Nucleus accumbens (tissue), 56 donors: ENCODE results near the gene MAP3K19.

Source experiments
- DNase-seq, 56 donors: peaks; one replicate each; lab custom pipeline; 2025; lab: John Stamatoyannopoulos, UW

The MAP3K19 gene

DNA sequence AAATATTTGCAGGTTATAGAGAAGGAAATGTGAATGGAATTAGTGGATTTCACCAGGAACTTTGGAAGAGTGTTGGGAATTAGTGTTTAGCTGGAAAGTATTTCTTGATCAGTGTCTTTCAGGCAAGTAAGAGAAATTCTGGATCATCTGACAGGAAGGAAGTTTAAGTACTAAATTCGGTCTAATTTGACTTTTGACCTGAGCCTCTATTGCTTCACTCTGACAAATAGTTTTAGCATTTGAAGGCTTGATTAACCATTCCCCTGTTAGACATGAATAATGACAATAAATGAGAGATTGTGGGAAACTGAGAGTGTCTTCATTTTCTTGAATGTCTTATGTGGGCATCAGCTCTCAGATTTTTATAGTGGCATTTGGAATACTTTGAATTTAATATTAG lies 112.6 kb downstream of the MAP3K19 start:
- DNase-seq: no peak

- no peak for DNase-seq
Observed at GRCh38 chr2:134934150-134934549, 113.1 kb downstream of the MAP3K19 start.

DNA sequence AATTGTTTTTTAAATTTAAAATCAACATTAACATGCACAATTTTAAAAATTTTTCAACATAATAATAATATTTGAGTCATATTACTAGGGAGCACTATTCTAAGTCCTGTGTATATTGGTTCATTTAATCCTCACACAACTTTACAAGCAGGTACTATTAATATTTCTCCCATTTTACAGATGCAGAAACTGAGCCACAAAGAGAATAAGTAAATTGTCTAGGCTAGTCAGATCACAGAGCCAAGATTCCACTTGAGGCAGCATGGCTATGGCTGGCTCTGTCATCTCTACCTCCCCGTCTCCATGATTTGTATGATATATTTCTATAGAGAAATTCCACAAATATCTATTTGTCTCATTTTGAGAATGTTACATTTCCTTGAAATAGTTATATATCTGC lies 113.5 kb downstream of the MAP3K19 start:
- DNase-seq: no peak

GRCh38 chr2:134932864-134933526 lies 114.3 kb downstream of the MAP3K19 start:
- DNase-seq: no peak

GRCh38 chr2:134927195-134927594 lies 120.1 kb downstream of the MAP3K19 start:
- DNase-seq: no peak

- no peak for DNase-seq
Observed at GRCh38 chr2:134926231-134926931, 120.9 kb downstream of the MAP3K19 start.

DNA sequence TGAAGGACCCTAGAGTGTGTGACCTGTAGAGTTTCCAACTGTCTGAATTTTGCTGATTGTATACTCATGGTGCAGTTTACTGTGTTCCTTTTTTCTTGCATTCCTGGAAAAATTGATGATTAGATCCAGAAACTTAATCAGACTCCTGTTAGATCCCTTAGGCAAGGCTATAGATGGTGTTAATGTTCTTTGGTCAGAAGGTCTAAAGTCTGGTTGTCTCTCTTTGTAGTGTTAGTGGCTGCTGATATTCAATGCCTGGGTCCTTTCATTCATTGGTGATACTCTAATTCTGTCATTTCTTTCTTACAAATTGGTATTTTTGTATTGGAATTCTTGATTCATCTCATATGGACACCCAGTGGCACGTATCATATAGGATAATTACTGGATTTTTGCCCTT lies 122.3 kb downstream of the MAP3K19 start:
- DNase-seq: no peak

DNA sequence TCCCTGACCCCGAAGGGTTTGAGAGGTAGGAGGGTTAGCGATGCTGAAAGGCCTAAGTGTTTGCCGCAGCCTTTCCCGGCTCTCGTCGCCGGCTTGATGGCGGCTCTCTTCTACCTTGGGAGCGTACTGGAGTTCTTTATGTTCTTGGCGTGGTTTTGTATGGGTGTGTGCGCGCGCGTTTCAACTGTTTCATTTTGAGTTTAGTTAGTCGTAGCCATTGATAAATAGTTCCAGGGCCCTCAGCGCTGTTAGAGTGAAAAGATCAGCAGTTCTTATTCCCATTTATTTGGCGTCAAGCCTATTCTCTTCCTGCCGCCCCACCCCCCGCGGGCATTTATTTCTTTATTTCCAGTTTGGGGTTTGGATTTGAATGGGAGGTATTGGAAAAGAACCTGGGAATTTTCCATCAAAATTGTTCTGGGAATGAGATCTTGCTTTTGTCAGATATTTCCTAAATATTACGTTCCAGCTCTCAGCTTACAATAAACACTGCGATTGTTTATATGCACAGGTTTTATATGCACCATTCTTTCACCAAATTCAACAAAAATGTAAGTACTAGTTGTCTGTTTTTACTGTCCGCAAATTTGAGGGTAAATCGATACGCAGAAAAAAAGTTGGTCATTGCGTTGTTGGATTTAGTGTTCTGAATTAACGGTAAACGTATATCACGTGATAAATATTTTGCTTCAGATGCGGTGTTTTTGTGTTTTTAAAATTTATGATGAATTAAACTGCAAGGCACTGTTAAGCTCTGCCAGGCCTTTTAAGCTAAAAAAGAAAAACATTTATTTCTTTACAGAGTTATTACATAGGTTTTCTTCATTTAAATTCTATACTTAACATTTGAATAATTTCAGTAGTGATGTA lies 127.7 kb downstream of the MAP3K19 start:
- peak in 22 of 56 donors; percentile 1 to 74 (median 46) for DNase-seq

GRCh38 chr2:134918526-134919340 lies 128.5 kb downstream of the MAP3K19 start, which contains the start of gene CCNT2:
Gene CCNT2, plus strand, starts transcription at chr2:134918822. Its CDS starts 33 bp downstream, at chr2:134918855.
- peak; percentile 81 to 100 (median 99) for DNase-seq

- peak in 11 of 56 donors; percentile 53 to 98 (median 94) for DNase-seq
Observed at GRCh38 chr2:134917888-134918525, 129.2 kb downstream of the MAP3K19 start.

DNA sequence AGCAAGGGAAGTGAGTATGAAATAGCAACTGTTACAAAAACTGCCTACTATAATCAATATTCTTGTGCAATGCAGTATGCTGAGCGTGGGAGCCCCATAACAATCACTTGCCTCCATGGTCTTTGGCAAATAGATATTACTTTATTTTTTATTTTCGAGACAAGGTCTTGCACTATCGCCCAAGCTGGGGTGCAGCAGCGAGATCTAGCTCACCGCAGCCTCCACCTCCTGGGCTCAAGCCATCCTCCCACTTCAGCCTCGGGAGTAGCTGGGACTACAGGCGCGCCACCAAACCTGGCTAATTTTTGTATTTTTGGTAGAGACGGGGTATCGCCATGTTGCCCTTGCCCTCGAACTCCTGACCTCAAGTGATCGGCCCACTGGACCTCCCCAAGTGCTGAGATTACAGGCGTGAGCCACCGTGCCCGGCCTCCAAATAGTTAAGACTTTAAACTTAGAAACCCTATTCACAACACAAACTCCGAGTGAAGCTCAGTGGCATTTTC lies 129.8 kb downstream of the MAP3K19 start:
- DNase-seq: peak in 12 of 56 donors; percentile 1 to 21 (median 6)
